ENCODE measurements around the gene LRRFIP1. TPM values are rescaled to one million over a fixed set of nuclear protein-coding genes. Genes with fewer than 3 reads are reported as not detected.
"Not testable (repeated sequence)": the region's sequence is repeated elsewhere in the genome, so short reads cannot be mapped to it uniquely, and the experiment has no call there.

The LRRFIP1 gene
- total RNA-seq, 8 experiments from 2014 or later: 16.3 to 56.1 (median 29.5) TPM

DNA sequence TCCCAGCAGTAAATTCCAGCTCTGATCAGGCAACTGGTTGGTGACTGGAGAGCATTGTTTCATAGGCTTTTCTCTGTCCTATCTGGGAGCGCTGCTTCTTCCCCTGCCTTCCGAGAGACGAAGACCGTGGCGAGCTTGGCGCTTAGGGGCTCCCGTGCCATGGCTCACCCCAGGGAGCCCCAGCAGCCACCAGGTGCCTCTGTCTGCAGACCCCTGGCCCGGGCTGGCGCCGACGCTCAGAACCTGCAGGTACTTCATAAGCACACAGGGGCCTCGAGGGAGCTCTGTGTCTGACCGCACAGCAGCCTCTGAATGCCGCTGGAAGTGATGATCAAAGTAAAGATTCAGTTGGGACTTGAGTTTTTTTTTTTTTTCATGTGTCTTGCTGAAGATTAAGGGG is 152.1 kb downstream of the LRRFIP1 start:
- WGBS, 10 experiments: 40 to 100% (median 97%) methylated on average over 1 to 9 of the region's 14 CpGs; no CpG with 5 or more reads in 4 of the 10 experiments
- H3K27ac ChIP-seq: no peak overlapping the region
- no peaks in the 10 kb centered on the region for H3K4me1 ChIP-seq (replicated peaks in 1 of 2)
- H3K4me3 ChIP-seq: no peak overlapping the region
- in situ Hi-C loops (cut with MboI; ENCODE audit: low pct_unique_long_range_greater_than_20kb in 2 of 9, low sequenced_read_pairs in 9 of 9, unreplicated experiment in 9 of 9): no loop called here
- ATAC-seq (replicated peaks in 6 of 8): no peak

DNA sequence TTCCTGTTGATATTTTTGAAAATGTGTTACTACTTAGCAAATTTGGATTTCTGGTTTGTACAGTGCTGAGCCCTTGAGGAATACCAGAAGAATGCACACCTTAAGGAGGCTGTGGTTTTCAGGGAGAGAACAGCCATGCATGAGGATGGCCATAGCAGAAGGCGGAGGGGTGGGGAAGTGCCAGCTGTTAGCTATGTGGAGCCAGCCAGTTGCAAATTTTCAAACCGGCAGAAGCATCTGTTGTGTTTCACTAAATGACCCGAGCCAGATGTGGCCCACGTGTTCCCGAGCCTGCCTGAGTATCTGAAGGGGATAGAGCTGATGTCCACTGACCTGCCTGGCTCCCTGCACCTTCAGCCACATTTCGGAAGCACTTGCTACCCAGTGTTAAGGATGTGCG is 154.8 kb downstream of the LRRFIP1 start:
- no peak overlapping the region for H3K27ac ChIP-seq
- 46 to 100% (median 78%) methylated on average over 1 to 4 of the region's 7 CpGs; no CpG with 5 or more reads in 5 of the 10 experiments for WGBS, 10 experiments
- no peaks in the 10 kb centered on the region for H3K4me1 ChIP-seq (replicated peaks in 1 of 2)
- ATAC-seq (replicated peaks in 6 of 8): peak in 1 of 8 experiments; percentile 64
- in situ Hi-C loops (cut with MboI; ENCODE audit: low pct_unique_long_range_greater_than_20kb in 2 of 9, low sequenced_read_pairs in 9 of 9, unreplicated experiment in 9 of 9): no loop called here
- no peak overlapping the region for H3K4me3 ChIP-seq

DNA sequence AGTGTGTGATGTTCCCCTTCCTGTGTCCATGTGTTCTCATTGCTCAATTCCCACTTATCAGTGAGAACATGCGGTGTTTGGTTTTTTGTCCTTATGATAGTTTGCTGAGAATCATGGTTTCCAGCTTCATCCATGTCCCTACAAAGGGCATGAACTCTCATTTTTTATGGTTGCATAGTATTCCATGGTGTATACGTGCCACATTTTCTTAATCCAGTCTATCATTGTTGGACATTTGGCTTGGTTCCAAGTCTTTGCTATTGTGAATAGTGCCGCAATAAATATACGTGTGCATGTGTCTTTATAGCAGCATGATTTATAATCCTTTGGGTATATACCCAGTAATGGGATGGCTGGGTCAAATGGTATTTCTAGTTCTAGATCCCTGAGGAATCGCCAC is 156.3 kb downstream of the LRRFIP1 start:
- in situ Hi-C loops (cut with MboI; ENCODE audit: low pct_unique_long_range_greater_than_20kb in 2 of 9, low sequenced_read_pairs in 9 of 9, unreplicated experiment in 9 of 9); H3K4me1 ChIP-seq (replicated peaks in 1 of 2); ATAC-seq (replicated peaks in 6 of 8); H3K4me3 ChIP-seq; H3K27ac ChIP-seq: not testable (repeated sequence)
- WGBS, 10 experiments: no CpG with 5 or more reads among the region's 5 CpGs

DNA sequence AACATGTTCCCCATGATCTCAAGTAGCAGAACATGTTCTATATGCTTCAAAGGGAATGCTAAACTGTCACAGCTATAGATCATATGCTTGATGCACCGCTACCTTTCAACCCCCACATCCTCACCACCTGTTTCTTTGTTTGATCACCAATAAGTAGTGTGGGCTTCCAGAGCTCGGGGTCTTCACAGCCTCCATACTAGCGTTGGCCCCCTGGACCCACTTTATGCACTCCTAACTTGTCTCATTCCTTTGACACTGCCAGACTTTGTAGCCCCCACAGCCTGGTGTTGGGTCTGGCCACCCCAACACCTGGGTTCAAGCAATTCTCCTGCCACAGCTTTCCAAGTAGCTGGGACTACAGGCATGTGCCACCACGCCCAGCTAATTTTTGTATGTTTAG is 159.5 kb downstream of the LRRFIP1 start:
- WGBS, 10 experiments: 90 to 100% (median 100%) methylated on average over 1 to 3 of the region's 4 CpGs; no CpG with 5 or more reads in 4 of the 10 experiments
- H3K27ac ChIP-seq: no peak overlapping the region
- no peak for ATAC-seq (replicated peaks in 6 of 8)
- in situ Hi-C loops (cut with MboI; ENCODE audit: low pct_unique_long_range_greater_than_20kb in 2 of 9, low sequenced_read_pairs in 9 of 9, unreplicated experiment in 9 of 9): no loop called here
- H3K4me3 ChIP-seq: no peak overlapping the region
- no peaks in the 10 kb centered on the region for H3K4me1 ChIP-seq (replicated peaks in 1 of 2)

DNA sequence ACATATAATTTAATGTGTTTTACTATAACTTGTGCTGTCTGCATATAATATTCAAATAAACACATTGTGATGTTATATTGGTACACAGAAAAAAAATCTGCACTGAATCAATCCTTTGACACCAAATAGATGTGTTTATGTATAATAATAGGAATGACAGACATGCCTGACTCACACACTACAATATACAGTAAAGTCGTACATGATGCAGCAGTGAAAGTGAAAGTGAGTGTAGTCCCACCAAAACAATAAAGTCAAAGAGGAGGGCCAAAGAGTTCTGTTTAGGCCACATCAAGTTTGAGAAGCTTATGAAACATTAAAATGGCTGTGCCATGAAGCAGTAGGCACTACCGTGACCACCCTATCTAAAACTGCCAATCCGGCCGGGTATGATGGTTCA is 163.0 kb downstream of the LRRFIP1 start:
- 75 to 100% (median 93%) methylated on average over 1 to 4 of the region's 4 CpGs; no CpG with 5 or more reads in 2 of the 10 experiments for WGBS, 10 experiments
- Histone ChIP-seq H3K4me1 (replicated peaks in 1 of 2) (no peaks in the 10 kb centered on the region), H3K27ac (no peak overlapping the region), H3K4me3 (no peak overlapping the region)
- in situ Hi-C loops (cut with MboI; ENCODE audit: low pct_unique_long_range_greater_than_20kb in 2 of 9, low sequenced_read_pairs in 9 of 9, unreplicated experiment in 9 of 9): no loop called here
- peak in 2 of 8 experiments; percentile 30 to 57 for ATAC-seq (replicated peaks in 6 of 8)

DNA sequence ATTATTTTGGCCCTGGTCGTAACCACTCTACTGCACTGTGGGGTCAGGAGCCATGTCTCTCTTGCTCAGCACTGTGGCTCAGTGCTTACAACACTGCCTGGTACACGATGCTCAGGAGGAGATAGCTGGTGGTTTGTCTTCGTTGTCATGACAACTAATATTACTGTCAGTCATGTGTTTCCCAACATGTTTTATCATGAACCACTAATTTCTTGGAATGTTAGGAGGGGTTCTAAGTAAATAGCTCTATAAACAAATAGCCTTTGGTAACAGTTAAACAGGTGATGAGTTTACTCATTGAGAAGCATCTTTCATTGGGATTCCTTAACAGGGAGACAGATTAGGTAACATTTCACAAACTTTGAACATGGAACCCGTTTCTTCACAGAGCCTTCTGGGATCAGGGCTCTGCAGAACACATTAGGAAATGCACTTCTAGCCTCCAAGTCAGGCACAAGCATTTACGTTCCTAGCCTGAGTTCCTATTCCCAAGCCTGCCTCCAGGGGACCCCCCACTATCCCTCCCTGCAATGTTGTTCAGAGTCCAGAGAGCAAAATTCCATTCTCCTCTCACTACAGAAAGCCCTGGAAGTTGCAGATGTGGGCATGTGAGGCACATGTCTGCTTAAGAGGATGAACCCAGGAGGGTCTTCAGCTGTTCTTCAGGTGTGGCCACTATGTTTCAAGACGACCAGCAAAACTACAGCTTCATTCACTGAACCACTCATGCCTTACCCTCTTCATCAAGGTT is 164.8 kb downstream of the LRRFIP1 start:
- WGBS, 10 experiments: 60 to 94% (median 67%) methylated on average over 1 to 5 of the region's 6 CpGs
- ATAC-seq (replicated peaks in 6 of 8): peak in 3 of 8 experiments; percentile 36 to 56 (median 36)
- in situ Hi-C loops (cut with MboI; ENCODE audit: low pct_unique_long_range_greater_than_20kb in 2 of 9, low sequenced_read_pairs in 9 of 9, unreplicated experiment in 9 of 9): no loop called here
- Histone ChIP-seq H3K4me3 (no peak overlapping the region), H3K27ac (no peak overlapping the region), H3K4me1 (replicated peaks in 1 of 2) (no peaks in the 10 kb centered on the region)

DNA sequence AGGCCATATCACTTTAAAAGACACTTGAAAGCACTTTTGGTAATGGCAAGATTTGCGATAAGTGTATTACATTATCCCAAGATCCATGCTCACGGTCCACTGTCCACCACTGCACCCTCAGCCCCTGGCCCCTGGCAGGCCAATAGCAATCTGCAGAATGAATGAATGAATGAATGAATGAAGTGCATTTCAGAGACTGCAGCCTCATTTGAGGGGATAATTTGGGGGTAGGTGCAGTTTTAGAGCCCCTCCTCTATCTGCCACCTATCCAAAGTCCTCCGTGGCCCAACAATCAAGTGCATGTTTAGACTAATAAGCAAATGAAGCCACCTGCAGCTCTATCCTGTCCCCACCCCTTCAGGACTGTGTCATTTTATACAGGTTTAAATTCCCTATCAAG is 169.9 kb downstream of the LRRFIP1 start:
- in situ Hi-C loops (cut with MboI; ENCODE audit: low pct_unique_long_range_greater_than_20kb in 2 of 9, low sequenced_read_pairs in 9 of 9, unreplicated experiment in 9 of 9): no loop called here
- ATAC-seq (replicated peaks in 6 of 8): no peak
- H3K4me1 ChIP-seq (replicated peaks in 1 of 2): no peaks in the 10 kb centered on the region
- H3K27ac ChIP-seq: no peak overlapping the region
- H3K4me3 ChIP-seq: no peak overlapping the region
- 42 to 100% (median 83%) methylated on average over 1 to 2 of the region's 3 CpGs; no CpG with 5 or more reads in 5 of the 10 experiments for WGBS, 10 experiments

DNA sequence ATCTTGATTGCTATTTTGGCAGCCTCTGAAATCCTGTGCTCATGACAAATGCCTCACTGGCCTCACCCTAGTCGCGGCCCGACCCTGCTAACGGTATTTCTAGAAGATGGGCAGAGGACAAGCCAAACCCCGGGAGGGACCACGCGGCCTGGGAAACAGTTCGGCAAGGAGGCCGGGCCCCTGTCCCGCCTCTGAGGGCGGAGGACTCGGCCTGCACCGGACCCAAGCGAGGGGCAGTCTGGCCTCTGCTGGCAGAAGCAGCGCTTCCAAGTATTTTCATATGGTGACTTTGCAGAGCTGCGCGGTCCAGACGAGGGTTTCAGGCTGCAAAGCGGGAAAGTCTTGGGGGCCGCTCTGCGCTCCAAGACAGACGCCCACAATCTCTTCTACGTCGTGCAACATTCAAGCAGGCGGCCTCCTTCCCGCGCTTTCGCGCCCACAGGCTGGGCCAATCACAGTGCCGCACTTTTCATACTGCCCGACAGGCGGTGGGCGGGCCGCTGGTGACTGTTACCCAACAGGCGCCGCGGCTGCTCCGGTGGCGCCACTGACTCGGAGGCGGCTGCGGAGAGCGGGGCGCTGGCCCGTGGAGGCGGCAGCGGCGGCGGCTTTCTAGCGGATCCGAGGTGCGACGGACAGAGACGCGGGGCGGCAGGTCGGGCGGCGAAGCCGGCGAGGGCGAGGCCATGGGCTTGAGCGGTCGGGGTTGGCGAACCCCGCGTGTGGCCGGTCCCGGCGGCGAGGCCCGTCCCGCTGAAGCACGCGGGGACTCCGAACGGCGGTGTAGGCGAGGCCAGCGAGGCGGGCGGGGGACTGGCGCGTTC is 171.1 kb downstream of the LRRFIP1 start, which contains the start of gene RBM44:
RBM44 (plus strand) TSS at position 544 of the 824 bp plus-strand sequence. CDS start 14,831 bp downstream, outside the sequence.
- Histone ChIP-seq H3K27ac (no peak within 1 kb of the TSS), H3K4me3 (no peak within 1 kb of the TSS), H3K4me1 (replicated peaks in 1 of 2) (no peaks in the 10 kb centered on the region)
- WGBS, 10 experiments: 87 to 100% (median 94%) methylated on average over 1 to 24 of the region's 84 CpGs; no CpG with 5 or more reads in 4 of the 10 experiments
- ATAC-seq (replicated peaks in 6 of 8): no peak
- in situ Hi-C loops (cut with MboI; ENCODE audit: low pct_unique_long_range_greater_than_20kb in 2 of 9, low sequenced_read_pairs in 9 of 9, unreplicated experiment in 9 of 9): no loop called here

DNA sequence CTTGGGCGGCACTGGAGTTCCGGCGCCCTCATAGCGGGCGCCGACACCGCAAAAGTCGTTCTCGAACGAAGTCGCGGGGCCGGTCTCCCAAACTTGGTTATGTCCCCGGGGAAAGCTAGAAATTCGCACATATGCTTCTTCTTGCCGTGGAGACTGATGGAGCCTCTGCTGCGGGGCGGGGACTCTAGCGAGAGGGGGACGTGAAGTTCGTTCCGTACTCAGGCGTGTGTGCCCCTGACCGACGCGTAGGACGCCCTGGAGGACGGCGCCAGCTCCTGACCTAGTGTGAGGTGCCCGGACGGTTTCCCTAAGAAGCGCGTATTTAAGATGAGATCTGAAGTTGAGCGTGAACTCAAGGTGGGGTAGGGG is 171.7 kb downstream of the LRRFIP1 start:
- WGBS, 10 experiments: 87 to 100% (median 100%) methylated on average over 1 to 8 of the region's 34 CpGs; no CpG with 5 or more reads in 5 of the 10 experiments
- ATAC-seq (replicated peaks in 6 of 8): no peak
- in situ Hi-C loops (cut with MboI; ENCODE audit: low pct_unique_long_range_greater_than_20kb in 2 of 9, low sequenced_read_pairs in 9 of 9, unreplicated experiment in 9 of 9): no loop called here
- H3K4me3 ChIP-seq: no peak overlapping the region
- H3K4me1 ChIP-seq (replicated peaks in 1 of 2): no peaks in the 10 kb centered on the region
- H3K27ac ChIP-seq: no peak overlapping the region

DNA sequence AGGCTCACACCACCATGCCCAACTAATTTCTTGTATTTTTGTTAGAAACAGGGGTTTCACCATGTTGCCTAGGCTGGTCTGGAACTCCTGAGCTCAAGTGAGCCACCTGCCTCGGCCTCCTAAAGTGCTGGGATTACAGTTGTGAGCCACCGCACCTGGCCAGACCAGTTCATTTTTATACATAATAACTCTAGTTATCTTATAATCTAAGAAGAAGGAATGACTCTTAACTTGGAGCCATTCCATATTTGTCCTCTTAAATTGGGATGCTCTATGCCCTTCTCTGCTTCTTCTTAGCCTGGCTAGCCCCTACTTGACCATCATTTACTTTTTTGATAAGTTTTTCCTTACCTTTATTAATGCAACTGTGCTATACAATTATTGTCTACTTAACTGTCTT is 174.1 kb downstream of the LRRFIP1 start:
- no peaks in the 10 kb centered on the region for H3K4me1 ChIP-seq (replicated peaks in 1 of 2)
- WGBS, 10 experiments: 49 to 100% (median 80%) methylated on average over 1 to 2 of the region's 2 CpGs; no CpG with 5 or more reads in 3 of the 10 experiments
- in situ Hi-C loops (cut with MboI; ENCODE audit: low pct_unique_long_range_greater_than_20kb in 2 of 9, low sequenced_read_pairs in 9 of 9, unreplicated experiment in 9 of 9): no loop called here
- no peak overlapping the region for H3K27ac ChIP-seq
- ATAC-seq (replicated peaks in 6 of 8): no peak
- no peak overlapping the region for H3K4me3 ChIP-seq

DNA sequence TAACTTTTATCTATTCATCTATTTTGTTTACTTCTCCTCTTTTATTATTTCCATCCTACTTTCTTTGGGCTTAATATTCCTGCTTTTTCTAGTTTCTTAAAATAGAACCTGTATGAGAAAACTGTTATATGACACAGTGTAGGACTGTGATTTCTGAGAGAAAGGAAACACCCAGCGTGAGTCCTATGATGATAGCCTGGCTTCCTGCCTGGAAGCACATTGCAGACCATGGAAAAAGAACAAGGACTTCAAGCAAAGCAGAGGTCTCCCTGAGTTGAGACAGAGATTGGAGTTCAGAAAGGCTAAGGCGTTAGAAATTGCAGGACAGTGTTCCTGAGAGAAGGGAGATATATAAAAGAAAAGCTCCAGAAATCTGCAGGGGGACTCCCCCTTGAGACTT is 178.9 kb downstream of the LRRFIP1 start:
- ATAC-seq (replicated peaks in 6 of 8): peak in 2 of 8 experiments; percentile 63 to 74
- H3K27ac ChIP-seq: no peak overlapping the region
- H3K4me3 ChIP-seq: no peak overlapping the region
- 14 to 86% (median 71%) methylated on average over 1 of the region's 2 CpGs; no CpG with 5 or more reads in 3 of the 10 experiments for WGBS, 10 experiments
- in situ Hi-C loops (cut with MboI; ENCODE audit: low pct_unique_long_range_greater_than_20kb in 2 of 9, low sequenced_read_pairs in 9 of 9, unreplicated experiment in 9 of 9): no loop called here
- H3K4me1 ChIP-seq (replicated peaks in 1 of 2): no peaks in the 10 kb centered on the region

DNA sequence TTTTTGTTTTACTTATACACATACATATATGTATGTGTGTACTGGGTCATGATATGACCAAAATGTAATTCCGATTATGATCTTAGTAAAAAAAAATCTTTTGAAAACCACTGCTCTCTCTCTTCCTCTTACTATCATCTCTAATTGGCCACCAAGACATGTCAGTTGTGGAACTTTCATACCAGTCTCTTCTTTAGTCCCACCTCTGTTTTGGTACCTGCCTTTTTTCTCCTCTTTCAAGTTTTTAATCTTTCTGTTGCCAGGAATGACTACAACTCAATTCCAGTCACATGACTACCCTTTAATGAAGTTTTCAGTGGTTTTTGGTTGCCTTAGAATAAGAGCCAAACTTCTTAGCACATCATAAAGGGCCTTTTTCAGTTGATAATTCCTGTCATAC is 188.2 kb downstream of the LRRFIP1 start:
- no peak overlapping the region for H3K4me3 ChIP-seq
- ATAC-seq (replicated peaks in 6 of 8): no peak
- H3K4me1 ChIP-seq (replicated peaks in 1 of 2): no peaks in the 10 kb centered on the region
- no peak overlapping the region for H3K27ac ChIP-seq
- in situ Hi-C loops (cut with MboI; ENCODE audit: low pct_unique_long_range_greater_than_20kb in 2 of 9, low sequenced_read_pairs in 9 of 9, unreplicated experiment in 9 of 9): no loop called here
- WGBS, 10 experiments: 33 to 100% (median 70%) methylated on average over 1 of the region's 1 CpG; no CpG with 5 or more reads in 1 of the 10 experiments

DNA sequence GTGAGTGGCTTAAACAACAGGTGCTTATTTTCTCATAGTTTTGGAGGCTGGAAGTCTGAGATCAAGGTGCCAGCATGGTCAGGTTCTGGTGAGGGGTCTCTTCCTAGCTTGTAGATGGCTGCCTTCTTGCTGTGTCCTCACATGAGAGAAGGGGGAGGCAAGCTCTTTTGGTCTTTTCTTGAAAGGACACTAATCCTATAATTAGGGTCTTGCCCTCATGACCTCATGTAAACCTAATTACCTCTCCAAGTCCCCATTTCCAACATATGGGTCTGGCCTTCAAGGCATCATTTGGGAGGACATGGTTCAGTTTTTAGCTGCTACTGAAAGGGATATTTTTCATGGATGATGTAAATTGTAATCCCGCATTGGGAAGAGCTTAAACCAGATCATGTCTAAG is 189.1 kb downstream of the LRRFIP1 start:
- 80 to 100% (median 100%) methylated on average over 1 of the region's 1 CpG; no CpG with 5 or more reads in 4 of the 10 experiments for WGBS, 10 experiments
- no peak for ATAC-seq (replicated peaks in 6 of 8)
- in situ Hi-C loops (cut with MboI; ENCODE audit: low pct_unique_long_range_greater_than_20kb in 2 of 9, low sequenced_read_pairs in 9 of 9, unreplicated experiment in 9 of 9): no loop called here

More for the DNA sequence above, 189.1 kb downstream of the LRRFIP1 start:
- no peak overlapping the region for H3K4me3 ChIP-seq
- no peaks in the 10 kb centered on the region for H3K4me1 ChIP-seq (replicated peaks in 1 of 2)
- no peak overlapping the region for H3K27ac ChIP-seq
